Psoas muscle (tissue), 8 donors: ENCODE data around the gene ELP5. TPM values are rescaled to one million over a fixed set of nuclear protein-coding genes. Genes with fewer than 3 reads are reported as not detected.

Experiments used
- ATAC-seq, 4 donors: fragments of 200-7000 bp; cut with Tn5 transposase; one replicate each; pipeline ENCODE4 v1.9.1; 2020; ENCODE audit warnings: moderate library complexity in 3 of 4, mild to moderate bottlenecking in 2 of 4
- DNase-seq, 2 donors: peaks; one replicate each; pipeline ENCODE4 v3.0.0-alpha.2; 2020
- H3K27ac ChIP-seq: fragments of 200-600 bp; one replicate; pipeline ENCODE4 v1.8.0; 2022
- H3K27me3 ChIP-seq, 3 donors: fragments of 200-600 bp in 1 of 3; one replicate each; pipeline versions ENCODE4 v1.6.1 to v1.8.0; 2013 to 2022; ENCODE audit warnings: low read length in 2 of 3, mild to moderate bottlenecking in 2 of 3, moderate library complexity in 1 of 3; ENCODE audit not compliant: insufficient read depth in 3 of 3
- H3K36me3 ChIP-seq, 2 donors: fragments of 200-600 bp in 1 of 2; one replicate each; pipeline versions ENCODE4 v1.6.1 to v1.8.0; 2013 to 2022; ENCODE audit warnings: low read depth in 1 of 2, mild to moderate bottlenecking in 1 of 2, moderate library complexity in 1 of 2; ENCODE audit not compliant: insufficient read depth in 1 of 2
- H3K4me1 ChIP-seq: fragments of 200-600 bp; one replicate; pipeline ENCODE4 v1.8.0; 2022
- H3K4me3 ChIP-seq: fragments of 200-600 bp; one replicate; pipeline ENCODE4 v1.8.0; 2022; ENCODE audit warnings: mild to moderate bottlenecking
- H3K9me3 ChIP-seq: fragments of 200-600 bp; one replicate; pipeline ENCODE4 v1.8.0; 2022
- CTCF ChIP-seq: fragments of 200-600 bp; IDR thresholded peaks from one replicate; pipeline ENCODE4 v1.8.0; 2022; ENCODE audit warnings: antibody characterized with exemption
- WGBS, 3 donors: extraction: QIAGEN DNeasy Blood & Tissue Kit; methylation state at CpG; one replicate each; pipeline versions ENCODE4 v1.1.6 to v1.1.7; 2013; 5-methylcytosine and 5-hydroxymethylcytosine counted together
- intact Hi-C, 2 donors: fragments of 100-400 bp; cut with DNase I; formaldehyde crosslinking; loops; one replicate each; pipeline versions ENCODE4 v1.11.0 to v1.14.2; 2022
- polyA plus RNA-seq, 3 donors: library from polyadenylated mRNA; stranded (reverse); fragments of 200-250 nt; gene quantifications; one replicate each; pipeline ENCODE4 v1.2.3, GENCODE V29; 2013
- total RNA-seq, 4 donors: library from RNA; stranded (reverse); fragmentation: NEBNext Ultra II Directional in 2 of 4; extraction: Animal tissue kit (Norgen Biotek cat#: 25700) in 2 of 4; gene quantifications; one replicate each; pipeline versions ENCODE4 v1.2.1 to v1.2.4, GENCODE V29; 2021 to 2023
- donor health status: healthy with polysubstance abuse.
- donor health status: DM: no; HTN: no; CAD: no; lungs with moderate emphysema.
- donor health status: Bipolar disorder and iron deficiency.
- donor health status: healthy.
- donor health status: DM: yes; HTN: yes; CAD: no.
- donor health status: DM: no; HTN: no; CAD: no.
- donor health status: DM: no; HTN: no; CAD: no.
- donor health status: DM: yes; HTN: yes; CAD: no.

The ELP5 gene
- total and polyA plus RNA-seq, 7 donors, result 50.4 to 104 (median 81.0) TPM

GRCh38 chr17:7246779-7247178, 5.2 kb upstream of the ELP5 start:
- ATAC-seq, result no peak
- Histone ChIP-seq H3K36me3 (peaks cover 0 to 40% of the 10 kb centered on the region in 2 donors), H3K9me3 (no peaks in the 10 kb centered on the region), H3K27me3 (no peaks in the 10 kb centered on the region), H3K27ac (peak overlapping the region; percentile 99), H3K4me3 (no peak overlapping the region), H3K4me1 (peaks cover 37% of the 10 kb centered on the region)
- 87 to 91% (median 91%) methylated on average over 5 of the region's 5 CpGs for WGBS, 3 donors
- intact Hi-C loops, result loop anchor here (10.0 kb wide), 2 partner anchors 318 to 898 kb away; partner anchors contain the start of gene SENP3 (in 1 of the 2)
- TF ChIP-seq CTCF, result no peak
- no peak for DNase-seq

DNA sequence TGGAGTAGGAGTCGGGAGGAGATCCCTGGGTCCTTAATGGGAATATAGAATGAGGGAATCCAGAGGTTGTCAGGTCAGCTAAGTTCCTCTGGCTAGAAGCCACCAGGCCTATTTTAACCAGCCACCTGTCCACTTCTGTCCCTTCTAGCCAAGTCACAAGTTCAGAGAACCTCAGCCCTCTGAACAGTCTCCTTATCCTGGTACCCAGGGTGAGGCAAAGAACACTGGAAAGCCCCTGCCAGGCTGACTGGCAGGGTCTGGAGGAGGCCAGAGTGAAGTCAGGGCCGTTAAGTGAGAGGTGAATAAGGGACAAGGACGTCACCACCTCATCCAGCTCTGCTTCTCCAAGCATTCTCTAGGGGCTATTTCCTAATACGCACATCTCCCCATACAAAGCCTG, 3.2 kb upstream of the ELP5 start:
- H3K4me3 ChIP-seq, result peak overlapping the region; percentile 99
- 22 to 40% (median 31%) methylated on average over 4 of the region's 4 CpGs for WGBS, 3 donors
- ATAC-seq (peak; percentile 39 to 69 (median 63)), DNase-seq (peak in 1 of 2 donors; percentile 78)
- peak overlapping the region; percentile 99 for H3K27ac ChIP-seq
- no peaks in the 10 kb centered on the region for H3K9me3 ChIP-seq
- no peaks in the 10 kb centered on the region for H3K27me3 ChIP-seq
- intact Hi-C loops, result loop anchor here (10.0 kb wide), 2 partner anchors 316 to 896 kb away; partner anchors contain the start of gene SENP3 (in 1 of the 2)
- TF ChIP-seq CTCF, result no peak
- peaks cover 41% of the 10 kb centered on the region for H3K4me1 ChIP-seq
- peaks cover 0 to 42% of the 10 kb centered on the region in 2 donors for H3K36me3 ChIP-seq

GRCh38 chr17:7249214-7249613, 2.8 kb upstream of the ELP5 start:
- WGBS, 3 donors, result 24 to 38% (median 25%) methylated on average over 6 of the region's 6 CpGs
- peaks cover 45% of the 10 kb centered on the region for H3K4me1 ChIP-seq
- peak overlapping the region; percentile 99 for H3K4me3 ChIP-seq
- DNase-seq, result no peak
- TF ChIP-seq CTCF, result no peak
- H3K27me3 ChIP-seq, result no peaks in the 10 kb centered on the region
- intact Hi-C loops, result loop anchor here (10.0 kb wide), 2 partner anchors 316 to 896 kb away; partner anchors contain the start of gene SENP3 (in 1 of the 2)
- peak overlapping the region; percentile 99 for H3K27ac ChIP-seq
- no peaks in the 10 kb centered on the region for H3K9me3 ChIP-seq
- ATAC-seq, result no peak
- H3K36me3 ChIP-seq, result peaks cover 0 to 42% of the 10 kb centered on the region in 2 donors

GRCh38 chr17:7249830-7250229, 2.2 kb upstream of the ELP5 start:
- WGBS, 3 donors, result 64 to 71% (median 70%) methylated on average over 7 of the region's 7 CpGs
- H3K4me3 ChIP-seq, result peak overlapping the region; percentile 99
- intact Hi-C loops, result loop anchor here (10.0 kb wide), 2 partner anchors 315 to 895 kb away; partner anchors contain the start of gene SENP3 (in 1 of the 2)
- H3K27me3 ChIP-seq, result no peaks in the 10 kb centered on the region
- peaks cover 45% of the 10 kb centered on the region for H3K4me1 ChIP-seq
- peak overlapping the region; percentile 99 for H3K27ac ChIP-seq
- peaks cover 0 to 42% of the 10 kb centered on the region in 2 donors for H3K36me3 ChIP-seq
- no peak for TF ChIP-seq CTCF
- no peaks in the 10 kb centered on the region for H3K9me3 ChIP-seq
- ATAC-seq (no peak), DNase-seq (no peak)
